ENCODE data around the gene FCMR.

Gene FCMR

DNA sequence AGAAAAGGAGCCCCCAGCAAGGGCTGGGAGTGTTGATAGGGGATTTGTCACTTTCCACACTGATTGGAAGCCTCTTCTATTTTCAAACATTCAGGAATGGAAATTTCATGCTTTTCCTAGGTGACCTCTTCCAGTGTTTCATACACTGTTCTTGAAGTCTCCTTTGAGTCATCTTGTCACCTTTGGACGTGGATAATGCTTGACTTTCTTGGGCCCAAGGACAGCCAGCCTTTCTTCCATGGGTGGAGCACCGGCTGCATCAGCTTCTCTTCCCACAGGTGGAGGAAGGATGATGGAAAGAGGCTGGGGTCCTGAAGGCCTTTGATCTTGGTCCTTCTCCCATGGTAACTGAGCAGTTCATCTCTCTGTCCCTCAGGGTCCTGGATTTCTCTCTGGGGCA lies 36.4 kb upstream of the FCMR start:
- Histone ChIP-seq H3K9ac (ENCODE audit: low read length) (no peak overlapping the region), H3K9me3 (ENCODE audit: control insufficient read depth, low read length) (no peaks in the 10 kb centered on the region), H3K27me3 (replicated peaks; ENCODE audit: control insufficient read depth, insufficient read depth, low read length) (peaks cover 64% of the 10 kb centered on the region), H3K4me1 (ENCODE audit: control insufficient read depth, insufficient read depth, low read length) (peaks cover 7% of the 10 kb centered on the region), H3K36me3 (ENCODE audit: control insufficient read depth, insufficient read depth, low read length, severe bottlenecking) (no peaks in the 10 kb centered on the region), H3K4me3 (ENCODE audit: low read length) (no peak overlapping the region)
- no peak for DNase-seq (ENCODE audit: low read depth)

DNA sequence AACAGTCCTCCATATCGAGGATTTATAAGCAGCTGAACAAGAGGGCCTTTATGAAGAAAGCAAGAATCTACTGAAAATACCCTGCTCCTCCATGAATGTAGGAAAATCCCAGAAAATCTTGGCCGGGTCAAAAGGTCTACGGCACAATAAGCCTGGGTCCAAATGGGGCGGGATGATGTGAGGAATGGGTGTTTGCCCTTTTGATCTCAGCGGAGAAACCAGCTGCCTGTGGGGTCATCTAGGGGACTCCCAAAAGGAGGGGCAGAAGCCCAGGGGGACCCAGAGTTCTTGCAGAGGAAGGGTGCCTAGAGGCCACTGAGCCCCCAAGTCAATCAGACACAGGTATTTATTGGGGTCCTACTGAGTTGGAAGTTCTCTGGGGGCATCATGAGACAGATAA lies 35.9 kb upstream of the FCMR start:
- H3K4me3 ChIP-seq (ENCODE audit: low read length) = no peak overlapping the region
- no peak overlapping the region for H3K9ac ChIP-seq (ENCODE audit: low read length)
- H3K36me3 ChIP-seq (ENCODE audit: control insufficient read depth, insufficient read depth, low read length, severe bottlenecking) = no peaks in the 10 kb centered on the region
- no peaks in the 10 kb centered on the region for H3K9me3 ChIP-seq (ENCODE audit: control insufficient read depth, low read length)
- peaks cover 59% of the 10 kb centered on the region for H3K27me3 ChIP-seq (replicated peaks; ENCODE audit: control insufficient read depth, insufficient read depth, low read length)
- H3K4me1 ChIP-seq (ENCODE audit: control insufficient read depth, insufficient read depth, low read length) = peaks cover 7% of the 10 kb centered on the region
- DNase-seq (ENCODE audit: low read depth) = no peak

DNA sequence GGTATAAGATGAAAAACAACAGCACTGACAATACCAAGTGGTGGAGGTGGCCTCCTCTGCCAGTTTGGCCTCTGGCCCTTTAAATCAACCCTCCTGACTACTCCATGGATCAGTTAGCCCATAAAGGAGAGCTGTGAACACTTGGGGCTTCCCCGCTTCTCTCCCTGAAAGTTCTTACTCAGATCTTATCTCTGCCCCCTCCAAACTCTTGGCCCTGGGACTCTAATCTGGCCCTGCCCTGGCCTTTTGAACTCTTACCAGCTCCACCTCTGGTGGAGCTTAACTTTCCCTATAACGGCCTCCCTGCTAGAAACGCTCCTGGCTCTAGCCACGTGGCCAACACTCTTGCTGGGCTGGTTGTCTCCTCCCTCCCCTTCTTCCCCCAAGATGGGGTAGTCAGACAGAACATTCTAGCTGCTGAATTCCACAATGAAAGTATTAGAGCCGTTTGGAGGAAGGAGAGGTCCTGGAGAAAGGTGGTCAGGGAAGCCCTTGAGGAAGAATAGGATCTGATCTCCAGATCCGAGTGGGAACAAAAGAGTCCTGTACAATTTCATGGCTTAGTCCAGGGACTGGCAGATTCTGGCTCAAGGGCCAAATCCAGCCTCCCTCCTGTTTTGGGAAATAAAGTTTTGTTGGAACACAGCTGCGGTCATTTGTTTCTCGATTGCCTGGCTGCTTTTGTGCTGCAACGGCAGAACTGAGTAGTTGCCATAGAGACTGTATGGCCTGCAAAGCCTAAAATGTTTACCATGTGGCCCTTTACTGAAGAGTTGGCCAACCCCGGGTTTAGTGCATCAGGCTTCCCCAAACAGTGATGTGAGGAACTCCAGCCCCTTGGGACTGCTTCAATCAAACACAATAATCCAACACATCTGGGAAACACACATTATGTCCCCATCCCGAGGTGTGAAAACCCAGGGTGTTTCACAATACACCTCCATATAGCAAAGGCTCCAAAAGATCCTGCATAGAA lies 34.0 kb upstream of the FCMR start:
- Histone ChIP-seq H3K4me3 (ENCODE audit: low read length) (no peak overlapping the region), H3K9ac (ENCODE audit: low read length) (no peak overlapping the region), H3K9me3 (ENCODE audit: control insufficient read depth, low read length) (no peaks in the 10 kb centered on the region), H3K36me3 (ENCODE audit: control insufficient read depth, insufficient read depth, low read length, severe bottlenecking) (no peaks in the 10 kb centered on the region), H3K4me1 (ENCODE audit: control insufficient read depth, insufficient read depth, low read length) (peaks cover 7% of the 10 kb centered on the region), H3K27me3 (replicated peaks; ENCODE audit: control insufficient read depth, insufficient read depth, low read length) (peaks cover 57% of the 10 kb centered on the region)
- DNase-seq (ENCODE audit: low read depth) = peak; percentile 5

DNA sequence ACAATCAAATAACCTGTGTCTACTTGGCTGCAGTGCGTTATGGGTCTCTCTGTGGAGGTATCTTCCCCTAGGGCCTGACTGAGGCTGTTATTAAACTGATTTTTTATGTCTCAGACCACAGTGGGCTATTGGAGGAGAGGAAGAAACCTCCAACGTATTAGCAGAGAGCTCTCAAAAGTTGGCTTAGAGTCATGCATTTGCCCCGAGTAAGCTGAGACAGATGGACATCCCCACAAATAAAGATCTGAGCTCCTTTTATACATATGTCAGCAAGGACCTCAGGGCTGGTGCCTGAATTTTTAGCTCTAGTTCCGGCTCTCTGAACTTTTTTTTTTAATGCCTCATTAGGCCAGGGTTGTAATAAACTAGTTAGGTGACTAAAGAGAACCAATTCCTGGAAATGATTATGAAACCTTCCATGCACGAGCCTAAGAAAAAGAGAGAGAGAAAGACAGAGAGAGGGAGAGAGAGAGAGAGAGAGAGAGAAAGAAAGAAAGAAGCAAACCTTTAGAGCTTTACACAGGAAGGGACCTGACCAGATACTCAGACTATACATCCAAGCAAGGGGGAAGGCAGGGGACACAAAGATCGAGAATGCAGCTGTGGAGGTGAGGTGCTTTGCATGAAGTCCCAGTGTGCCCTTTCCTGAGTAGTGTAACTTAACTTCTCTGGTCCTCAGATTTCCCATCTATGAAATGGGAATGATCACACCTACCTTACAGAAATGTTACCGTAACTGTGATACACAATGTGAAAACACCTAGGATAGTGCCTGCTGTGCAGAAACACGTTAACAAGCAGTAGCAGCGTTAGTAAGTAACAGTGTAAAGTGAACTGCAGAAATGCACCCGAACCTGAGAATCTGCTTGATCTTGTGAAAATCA lies 33.0 kb upstream of the FCMR start:
- H3K9ac ChIP-seq (ENCODE audit: low read length) = no peak overlapping the region
- H3K4me3 ChIP-seq (ENCODE audit: low read length) = no peak overlapping the region
- H3K36me3 ChIP-seq (ENCODE audit: control insufficient read depth, insufficient read depth, low read length, severe bottlenecking) = no peaks in the 10 kb centered on the region
- H3K27me3 ChIP-seq (replicated peaks; ENCODE audit: control insufficient read depth, insufficient read depth, low read length) = peaks cover 55% of the 10 kb centered on the region
- DNase-seq (ENCODE audit: low read depth) = no peak
- H3K9me3 ChIP-seq (ENCODE audit: control insufficient read depth, low read length) = peaks cover 4% of the 10 kb centered on the region
- peaks cover 7% of the 10 kb centered on the region for H3K4me1 ChIP-seq (ENCODE audit: control insufficient read depth, insufficient read depth, low read length)

DNA sequence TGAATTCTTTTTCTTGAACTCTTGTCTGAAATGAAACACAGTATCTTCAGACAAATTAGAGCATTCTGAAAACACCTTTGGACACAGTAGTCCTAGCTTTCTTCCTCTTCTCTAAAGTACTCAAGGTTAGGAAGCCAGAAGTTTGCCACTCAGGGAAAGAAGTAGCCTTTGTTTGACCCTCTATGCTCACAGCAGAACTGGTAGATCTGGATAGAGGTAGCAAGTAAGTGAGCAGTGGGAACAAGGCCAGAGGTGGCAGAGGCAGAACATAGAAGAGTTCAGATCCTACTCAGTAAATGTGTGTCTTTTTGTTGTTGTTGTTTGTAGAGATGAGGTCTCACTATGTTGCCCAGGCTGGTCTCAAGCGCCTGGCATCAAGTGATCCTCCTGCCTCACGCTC lies 31.9 kb upstream of the FCMR start:
- H3K4me3 ChIP-seq (ENCODE audit: low read length) = no peak overlapping the region
- peaks cover 57% of the 10 kb centered on the region for H3K27me3 ChIP-seq (replicated peaks; ENCODE audit: control insufficient read depth, insufficient read depth, low read length)
- no peak for DNase-seq (ENCODE audit: low read depth)
- peaks cover 9% of the 10 kb centered on the region for H3K9me3 ChIP-seq (ENCODE audit: control insufficient read depth, low read length)
- peaks cover 7% of the 10 kb centered on the region for H3K4me1 ChIP-seq (ENCODE audit: control insufficient read depth, insufficient read depth, low read length)
- H3K9ac ChIP-seq (ENCODE audit: low read length) = no peak overlapping the region
- H3K36me3 ChIP-seq (ENCODE audit: control insufficient read depth, insufficient read depth, low read length, severe bottlenecking) = no peaks in the 10 kb centered on the region

DNA sequence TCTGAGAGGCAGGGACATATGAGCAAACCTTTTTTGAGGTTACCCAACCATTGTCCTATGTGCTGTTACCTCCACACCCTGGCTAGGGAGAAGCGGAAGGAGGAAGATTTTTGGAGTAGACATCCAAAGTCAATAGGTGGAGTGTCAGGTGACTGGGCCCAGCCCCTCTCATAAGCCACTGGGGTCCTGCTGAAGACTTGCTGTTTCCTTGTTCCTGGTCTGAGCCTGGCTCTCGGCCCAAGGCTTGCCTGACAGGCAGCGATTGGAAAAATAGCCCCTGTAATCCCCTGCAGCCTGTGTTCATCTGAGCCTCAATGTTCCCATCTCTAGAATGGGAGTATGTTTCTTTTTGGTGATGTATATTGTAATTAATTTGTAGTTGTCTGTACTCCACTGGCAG lies 31.4 kb upstream of the FCMR start:
- H3K27me3 ChIP-seq (replicated peaks; ENCODE audit: control insufficient read depth, insufficient read depth, low read length) = peaks cover 60% of the 10 kb centered on the region
- no peaks in the 10 kb centered on the region for H3K36me3 ChIP-seq (ENCODE audit: control insufficient read depth, insufficient read depth, low read length, severe bottlenecking)
- peaks cover 9% of the 10 kb centered on the region for H3K9me3 ChIP-seq (ENCODE audit: control insufficient read depth, low read length)
- no peak for DNase-seq (ENCODE audit: low read depth)
- no peak overlapping the region for H3K4me3 ChIP-seq (ENCODE audit: low read length)
- H3K9ac ChIP-seq (ENCODE audit: low read length) = no peak overlapping the region
- peaks cover 7% of the 10 kb centered on the region for H3K4me1 ChIP-seq (ENCODE audit: control insufficient read depth, insufficient read depth, low read length)

DNA sequence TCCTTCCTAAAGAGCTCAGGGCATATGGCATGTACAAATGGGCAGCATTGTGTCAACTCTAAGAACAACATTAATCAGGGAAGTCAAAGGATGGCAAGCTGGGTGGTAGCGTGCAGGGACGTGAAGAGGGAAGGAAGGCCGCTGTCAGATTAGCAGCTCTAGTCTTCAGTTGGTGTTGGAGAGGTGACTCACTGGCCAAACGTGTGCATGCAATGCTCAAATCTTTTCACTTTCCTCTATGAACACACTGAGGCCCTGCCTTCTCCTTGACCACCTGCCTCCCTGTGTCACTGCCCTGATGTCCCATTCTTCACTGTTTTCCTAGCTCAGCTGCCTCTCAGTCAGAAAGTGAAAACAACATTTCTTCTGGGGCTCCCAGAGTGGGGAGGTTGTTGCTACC lies 30.4 kb upstream of the FCMR start:
- Histone ChIP-seq H3K9me3 (ENCODE audit: control insufficient read depth, low read length) (peaks cover 9% of the 10 kb centered on the region), H3K9ac (ENCODE audit: low read length) (no peak overlapping the region), H3K4me3 (ENCODE audit: low read length) (no peak overlapping the region), H3K4me1 (ENCODE audit: control insufficient read depth, insufficient read depth, low read length) (peaks cover 7% of the 10 kb centered on the region), H3K27me3 (replicated peaks; ENCODE audit: control insufficient read depth, insufficient read depth, low read length) (peaks cover 53% of the 10 kb centered on the region), H3K36me3 (ENCODE audit: control insufficient read depth, insufficient read depth, low read length, severe bottlenecking) (no peaks in the 10 kb centered on the region)
- DNase-seq (ENCODE audit: low read depth) = no peak

DNA sequence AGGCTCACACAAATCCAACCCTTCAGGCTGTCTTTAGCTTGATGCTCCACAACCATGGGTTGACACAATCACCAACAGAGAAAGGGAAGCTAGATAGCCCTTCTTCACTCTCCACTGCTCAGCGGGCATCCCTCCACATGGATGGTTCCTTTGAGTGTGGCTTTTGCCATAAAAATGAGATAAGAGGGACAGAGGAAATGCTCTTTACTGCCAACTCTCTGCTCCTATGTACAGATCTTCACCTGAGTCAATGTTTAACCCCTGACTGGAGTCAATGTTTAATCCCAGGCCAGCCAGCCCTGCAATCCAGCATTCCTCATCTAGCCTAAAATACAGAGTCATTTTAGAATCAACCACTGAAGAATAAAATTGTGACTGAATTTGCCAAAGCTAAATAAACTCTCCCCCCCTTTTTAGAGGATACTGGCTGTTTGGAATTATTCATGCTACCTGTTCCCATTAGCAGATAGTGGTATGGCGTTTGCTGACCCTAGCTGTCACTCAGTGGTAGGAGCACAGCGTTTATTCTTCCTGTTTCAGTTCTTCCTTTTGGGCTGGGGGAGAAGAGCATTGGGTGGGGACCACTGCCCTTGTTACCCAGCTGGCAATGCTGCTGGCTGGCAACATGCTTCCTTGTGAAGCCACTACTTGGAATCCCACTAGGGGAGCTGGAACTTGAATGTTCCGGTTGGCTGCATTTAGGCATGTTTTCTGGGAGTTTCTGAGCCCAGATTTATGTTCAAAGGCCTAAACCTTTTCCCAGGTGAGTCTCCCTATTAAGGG lies 29.8 kb upstream of the FCMR start:
- H3K27me3 ChIP-seq (replicated peaks; ENCODE audit: control insufficient read depth, insufficient read depth, low read length) = peaks cover 51% of the 10 kb centered on the region
- H3K4me3 ChIP-seq (ENCODE audit: low read length) = no peak overlapping the region
- H3K9ac ChIP-seq (ENCODE audit: low read length) = no peak overlapping the region
- H3K9me3 ChIP-seq (ENCODE audit: control insufficient read depth, low read length) = peaks cover 9% of the 10 kb centered on the region
- H3K4me1 ChIP-seq (ENCODE audit: control insufficient read depth, insufficient read depth, low read length) = peaks cover 7% of the 10 kb centered on the region
- no peak for DNase-seq (ENCODE audit: low read depth)
- H3K36me3 ChIP-seq (ENCODE audit: control insufficient read depth, insufficient read depth, low read length, severe bottlenecking) = no peaks in the 10 kb centered on the region

DNA sequence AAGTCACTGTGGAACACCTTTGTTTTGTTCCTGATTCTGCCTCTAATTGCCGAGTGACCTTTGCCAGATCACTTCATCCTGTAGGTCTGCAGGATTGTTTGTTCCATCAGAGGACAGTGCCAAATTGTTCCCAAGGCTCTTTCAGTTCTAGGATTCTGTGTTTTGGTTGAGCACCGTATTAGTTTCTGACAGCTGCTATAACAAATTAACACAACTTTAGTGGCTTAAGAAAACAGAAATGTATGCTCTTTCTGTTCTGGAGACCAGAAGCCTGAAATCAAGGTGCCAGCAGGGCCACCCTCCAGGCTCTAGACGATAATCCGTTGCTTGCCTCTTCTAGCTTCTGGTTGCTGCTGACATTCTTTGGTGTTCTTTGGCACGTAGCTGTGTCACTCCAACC lies 27.9 kb upstream of the FCMR start:
- no peak for DNase-seq (ENCODE audit: low read depth)
- peaks cover 9% of the 10 kb centered on the region for H3K9me3 ChIP-seq (ENCODE audit: control insufficient read depth, low read length)
- H3K36me3 ChIP-seq (ENCODE audit: control insufficient read depth, insufficient read depth, low read length, severe bottlenecking) = no peaks in the 10 kb centered on the region
- peaks cover 57% of the 10 kb centered on the region for H3K27me3 ChIP-seq (replicated peaks; ENCODE audit: control insufficient read depth, insufficient read depth, low read length)
- no peak overlapping the region for H3K4me3 ChIP-seq (ENCODE audit: low read length)
- H3K4me1 ChIP-seq (ENCODE audit: control insufficient read depth, insufficient read depth, low read length) = no peaks in the 10 kb centered on the region
- H3K9ac ChIP-seq (ENCODE audit: low read length) = no peak overlapping the region

DNA sequence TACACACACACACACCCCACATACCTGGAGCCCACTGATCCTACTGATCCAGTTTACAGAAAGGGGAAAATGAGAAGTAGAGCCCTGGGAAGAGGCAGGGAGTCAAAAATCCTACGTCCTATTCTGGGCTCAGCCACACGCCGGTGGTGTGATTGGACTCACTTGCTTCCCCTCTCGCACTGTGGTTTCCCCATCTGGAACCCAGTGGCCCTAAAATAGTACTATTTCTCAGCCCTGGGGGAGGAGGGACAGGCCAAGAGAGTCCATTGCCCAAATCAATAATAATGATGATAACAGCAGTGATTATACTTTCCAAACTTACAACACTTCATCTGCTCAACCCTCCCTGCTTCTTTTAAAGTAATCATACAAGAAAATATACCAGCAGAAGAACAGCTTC lies 27.5 kb upstream of the FCMR start:
- no peak for DNase-seq (ENCODE audit: low read depth)
- H3K4me3 ChIP-seq (ENCODE audit: low read length) = no peak overlapping the region
- no peak overlapping the region for H3K9ac ChIP-seq (ENCODE audit: low read length)
- H3K36me3 ChIP-seq (ENCODE audit: control insufficient read depth, insufficient read depth, low read length, severe bottlenecking) = no peaks in the 10 kb centered on the region
- H3K9me3 ChIP-seq (ENCODE audit: control insufficient read depth, low read length) = peaks cover 9% of the 10 kb centered on the region
- no peaks in the 10 kb centered on the region for H3K4me1 ChIP-seq (ENCODE audit: control insufficient read depth, insufficient read depth, low read length)
- H3K27me3 ChIP-seq (replicated peaks; ENCODE audit: control insufficient read depth, insufficient read depth, low read length) = peaks cover 58% of the 10 kb centered on the region

DNA sequence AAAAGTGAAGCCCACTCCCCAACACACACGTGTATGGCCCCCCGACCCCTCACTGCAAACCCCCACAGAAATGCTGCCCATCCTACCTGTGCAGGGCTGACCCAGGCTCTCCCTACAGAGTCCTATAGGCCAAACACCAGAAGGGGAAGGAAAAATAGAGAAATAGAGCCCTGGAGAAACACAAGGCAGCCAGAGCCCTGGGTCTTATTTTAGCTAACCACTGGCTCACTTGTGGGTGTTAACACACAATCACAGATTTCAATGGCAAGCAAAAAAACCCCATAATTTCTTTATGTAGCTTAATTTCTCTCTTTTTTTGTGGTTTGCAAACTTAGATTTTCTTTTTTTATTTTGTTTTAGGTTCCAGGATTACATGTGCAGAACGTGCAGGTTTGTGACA lies 25.5 kb upstream of the FCMR start:
- H3K27me3 ChIP-seq (replicated peaks; ENCODE audit: control insufficient read depth, insufficient read depth, low read length) = peaks cover 64% of the 10 kb centered on the region
- no peak overlapping the region for H3K4me3 ChIP-seq (ENCODE audit: low read length)
- H3K36me3 ChIP-seq (ENCODE audit: control insufficient read depth, insufficient read depth, low read length, severe bottlenecking) = no peaks in the 10 kb centered on the region
- no peak overlapping the region for H3K9ac ChIP-seq (ENCODE audit: low read length)
- peaks cover 9% of the 10 kb centered on the region for H3K9me3 ChIP-seq (ENCODE audit: control insufficient read depth, low read length)
- H3K4me1 ChIP-seq (ENCODE audit: control insufficient read depth, insufficient read depth, low read length) = no peaks in the 10 kb centered on the region
- DNase-seq (ENCODE audit: low read depth) = no peak

Data from adipocyte (in vitro differentiated cells).